ENCODE measurements around the gene SLC5A7.

GRCh38 chr2:107992069-107992468 lies 5.7 kb downstream of the SLC5A7 start:
- TF ChIP-seq CTCF (IDR thresholded peaks at IDR 0.05; ENCODE audit: low read depth, low read length, missing input control) (no peak), SP1 (IDR thresholded peaks at IDR 0.05) (no peak), RAD21 (IDR thresholded peaks at IDR 0.05) (no peak), GABPA (IDR thresholded peaks at IDR 0.05 in 1 of 2, conservative IDR thresholded peaks at IDR 0.05 in 1 of 2) (no peak), EGR1 (IDR thresholded peaks at IDR 0.05; ENCODE audit: low read depth in 2 of 2) (no peak), REST (IDR thresholded peaks at IDR 0.05) (no peak), TAF1 (conservative IDR thresholded peaks at IDR 0.05) (no peak), HNF4G (IDR thresholded peaks at IDR 0.05) (no peak), RXRA (IDR thresholded peaks at IDR 0.05) (no peak)
- TF ChIP-seq, protein P1, sequence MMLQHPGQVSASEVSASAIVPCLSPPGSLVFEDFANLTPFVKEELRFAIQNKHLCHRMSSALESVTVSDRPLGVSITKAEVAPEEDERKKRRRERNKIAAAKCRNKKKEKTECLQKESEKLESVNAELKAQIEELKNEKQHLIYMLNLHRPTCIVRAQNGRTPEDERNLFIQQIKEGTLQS (IDR thresholded peaks at IDR 0.05), result no peak

Measured in liver (tissue), 3 donors.